Measurements from ENCODE around the gene PPP1R13B. TPM values are rescaled to one million over a fixed set of nuclear protein-coding genes. Genes with fewer than 3 reads are reported as not detected.

Gene PPP1R13B
- total RNA-seq, 2 experiments from 2014 or later, result 8.2 to 18.9 TPM

DNA sequence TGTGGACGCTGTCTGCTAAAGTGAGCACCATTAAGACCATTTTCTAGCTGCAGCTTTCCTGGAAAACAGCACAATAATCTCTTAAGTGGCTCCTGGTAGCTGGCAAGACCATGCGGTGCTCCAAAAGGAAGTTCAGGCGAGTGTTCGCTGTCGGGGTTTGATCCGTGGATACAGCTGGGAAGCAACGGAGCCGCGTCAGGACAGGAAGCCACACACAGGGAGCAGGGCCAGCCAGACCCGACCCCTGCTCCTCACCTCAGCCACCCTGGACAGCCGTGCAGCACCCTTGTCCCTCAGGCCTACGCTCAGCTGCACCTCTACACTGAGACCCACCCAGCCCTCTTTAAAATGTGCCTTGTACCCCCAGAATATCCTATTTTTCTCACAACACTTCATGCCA lies 112.4 kb downstream of the PPP1R13B start:
- Histone ChIP-seq H3K4me2 (ENCODE audit: low read length) (no peak overlapping the region), H3K9me2 (ENCODE audit: insufficient read depth, low read length) (no peaks in the 10 kb centered on the region), H3K27ac (ENCODE audit: low read depth, low read length, poor library complexity, severe bottlenecking) (no peak overlapping the region), H3K79me2 (ENCODE audit: insufficient read depth, low read depth, low read length) (no peaks in the 10 kb centered on the region), H3K36me3 (ENCODE audit: insufficient read depth, low read length) (peaks cover 19% of the 10 kb centered on the region), H2AFZ (ENCODE audit: low read length) (no peak overlapping the region), H3K9me3 (ENCODE audit: low read length) (no peaks in the 10 kb centered on the region), H4K20me1 (ENCODE audit: insufficient read depth, low read length) (no peaks in the 10 kb centered on the region), H3K4me3 (ENCODE audit: low read depth, low read length, poor library complexity, severe bottlenecking) (no peak overlapping the region), H3K4me1 (ENCODE audit: insufficient read depth, low read length, poor library complexity, severe bottlenecking) (no peaks in the 10 kb centered on the region)
- POLR2A ChIA-PET, result interaction anchor here (0.6 to 1.6 kb wide), 2 partner anchors 17 to 185 kb away, joined by 3 read pairs; no protein-coding TSS in a partner anchor
- intact Hi-C loops (cut with micrococcal nuclease; ENCODE audit: unreplicated experiment), result no loop called here
- CTCF ChIA-PET (ENCODE audit: unreplicated experiment), result no interaction called here
- no peak for DNase-seq (ENCODE audit: low spot score)
- BruUV-seq (replicated peaks), result no TSS peak
- TF ChIP-seq, protein P1, sequence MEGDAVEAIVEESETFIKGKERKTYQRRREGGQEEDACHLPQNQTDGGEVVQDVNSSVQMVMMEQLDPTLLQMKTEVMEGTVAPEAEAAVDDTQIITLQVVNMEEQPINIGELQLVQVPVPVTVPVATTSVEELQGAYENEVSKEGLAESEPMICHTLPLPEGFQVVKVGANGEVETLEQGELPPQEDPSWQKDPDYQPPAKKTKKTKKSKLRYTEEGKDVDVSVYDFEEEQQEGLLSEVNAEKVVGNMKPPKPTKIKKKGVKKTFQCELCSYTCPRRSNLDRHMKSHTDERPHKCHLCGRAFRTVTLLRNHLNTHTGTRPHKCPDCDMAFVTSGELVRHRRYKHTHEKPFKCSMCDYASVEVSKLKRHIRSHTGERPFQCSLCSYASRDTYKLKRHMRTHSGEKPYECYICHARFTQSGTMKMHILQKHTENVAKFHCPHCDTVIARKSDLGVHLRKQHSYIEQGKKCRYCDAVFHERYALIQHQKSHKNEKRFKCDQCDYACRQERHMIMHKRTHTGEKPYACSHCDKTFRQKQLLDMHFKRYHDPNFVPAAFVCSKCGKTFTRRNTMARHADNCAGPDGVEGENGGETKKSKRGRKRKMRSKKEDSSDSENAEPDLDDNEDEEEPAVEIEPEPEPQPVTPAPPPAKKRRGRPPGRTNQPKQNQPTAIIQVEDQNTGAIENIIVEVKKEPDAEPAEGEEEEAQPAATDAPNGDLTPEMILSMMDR (conservative IDR thresholded peaks at IDR 0.05; ENCODE audit: low read length), result no peak
- TF ChIP-seq EZH2phosphoT487 (IDR thresholded peaks at IDR 0.05; ENCODE audit: borderline replicate concordance, low read depth, low read length), result no peak

DNA sequence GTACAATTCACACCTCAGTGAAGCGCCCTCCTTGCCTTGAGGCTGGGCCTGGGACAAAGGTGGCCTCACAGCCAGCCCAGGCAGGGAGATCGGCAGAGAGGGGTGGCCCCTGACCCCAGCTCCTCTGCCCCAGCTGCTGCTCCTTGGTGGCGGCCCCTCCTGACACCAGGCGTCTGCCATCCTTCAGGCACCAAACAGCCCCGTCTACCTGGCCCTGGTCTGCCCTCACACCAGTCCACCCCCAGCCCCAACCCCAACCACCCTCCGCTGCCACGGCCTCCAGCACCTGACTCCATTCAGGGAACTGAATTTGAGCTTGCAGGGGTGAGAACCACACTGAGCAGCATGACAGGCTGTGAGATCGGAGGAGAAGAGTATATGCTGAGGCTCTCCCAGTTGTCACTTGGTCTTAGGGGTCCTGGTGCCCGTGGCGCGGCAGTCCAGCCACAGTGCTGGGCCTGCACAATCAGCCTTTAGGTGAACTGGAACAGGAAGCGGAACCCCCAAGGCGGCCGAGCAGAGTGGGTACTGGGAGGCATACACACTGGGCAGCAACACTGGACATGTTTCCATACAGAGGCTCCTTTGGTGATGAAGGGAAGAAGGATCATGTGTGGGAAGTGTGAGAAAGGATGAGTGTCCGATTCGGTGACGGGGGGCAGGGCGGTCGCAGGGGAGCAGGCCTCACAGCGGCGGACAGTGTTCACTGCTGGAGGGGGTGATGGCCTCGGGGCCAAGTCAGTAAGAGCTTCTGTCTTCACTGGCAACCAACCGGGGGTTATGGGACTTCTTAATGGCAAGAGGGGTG lies 113.1 kb downstream of the PPP1R13B start:
- H3K27ac ChIP-seq (ENCODE audit: low read depth, low read length, poor library complexity, severe bottlenecking), result no peak overlapping the region
- no peaks in the 10 kb centered on the region for H4K20me1 ChIP-seq (ENCODE audit: insufficient read depth, low read length)
- H2AFZ ChIP-seq (ENCODE audit: low read length), result no peak overlapping the region
- no peaks in the 10 kb centered on the region for H3K79me2 ChIP-seq (ENCODE audit: insufficient read depth, low read depth, low read length)
- TF ChIP-seq, protein P1 (conservative IDR thresholded peaks at IDR 0.05; ENCODE audit: low read length), result no peak
- TF ChIP-seq EZH2phosphoT487 (IDR thresholded peaks at IDR 0.05; ENCODE audit: borderline replicate concordance, low read depth, low read length), result no peak
- no peaks in the 10 kb centered on the region for H3K9me3 ChIP-seq (ENCODE audit: low read length)
- peaks cover 26% of the 10 kb centered on the region for H3K36me3 ChIP-seq (ENCODE audit: insufficient read depth, low read length)
- ChIA-PET CTCF (ENCODE audit: unreplicated experiment) (interaction anchor here (0.6 kb wide), 1 partner anchor 53 kb away, joined by 3 read pairs; no protein-coding TSS in a partner anchor), POLR2A (no interaction called here)
- no peak overlapping the region for H3K4me3 ChIP-seq (ENCODE audit: low read depth, low read length, poor library complexity, severe bottlenecking)
- no TSS peak for BruUV-seq (replicated peaks)
- no peak for DNase-seq (ENCODE audit: low spot score)
- no peaks in the 10 kb centered on the region for H3K4me1 ChIP-seq (ENCODE audit: insufficient read depth, low read length, poor library complexity, severe bottlenecking)
- no peak overlapping the region for H3K4me2 ChIP-seq (ENCODE audit: low read length)
- H3K9me2 ChIP-seq (ENCODE audit: insufficient read depth, low read length), result no peaks in the 10 kb centered on the region
- intact Hi-C loops (cut with micrococcal nuclease; ENCODE audit: unreplicated experiment), result no loop called here

DNA sequence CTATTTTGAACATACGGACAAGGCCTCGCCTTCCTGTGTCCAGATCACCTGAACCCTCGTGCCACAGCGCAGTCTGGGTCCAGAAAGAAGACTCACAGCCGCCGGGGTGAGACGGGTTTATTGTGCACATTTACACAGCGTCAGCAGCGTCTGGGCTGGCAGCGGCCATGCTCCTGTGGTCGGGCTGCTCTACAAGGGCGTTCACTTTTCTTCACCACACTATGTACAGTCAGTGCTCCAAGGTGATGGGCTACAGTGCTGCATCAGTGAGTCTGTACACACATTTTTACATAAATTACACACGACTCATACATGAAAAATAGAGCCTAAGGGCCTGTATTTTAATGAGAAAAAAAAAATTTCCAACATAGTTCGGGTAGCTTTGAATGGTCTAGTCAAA lies 113.7 kb downstream of the PPP1R13B start:
- BruUV-seq (replicated peaks), result no TSS peak
- no peak for DNase-seq (ENCODE audit: low spot score)
- peaks cover 32% of the 10 kb centered on the region for H3K36me3 ChIP-seq (ENCODE audit: insufficient read depth, low read length)
- no peaks in the 10 kb centered on the region for H3K9me3 ChIP-seq (ENCODE audit: low read length)
- ChIA-PET POLR2A (no interaction called here), CTCF (ENCODE audit: unreplicated experiment) (interaction anchor here (0.6 kb wide), 1 partner anchor 52 kb away, joined by 3 read pairs; no protein-coding TSS in a partner anchor)
- H4K20me1 ChIP-seq (ENCODE audit: insufficient read depth, low read length), result no peaks in the 10 kb centered on the region
- H3K4me3 ChIP-seq (ENCODE audit: low read depth, low read length, poor library complexity, severe bottlenecking), result no peak overlapping the region
- no peaks in the 10 kb centered on the region for H3K9me2 ChIP-seq (ENCODE audit: insufficient read depth, low read length)
- no peak for TF ChIP-seq EZH2phosphoT487 (IDR thresholded peaks at IDR 0.05; ENCODE audit: borderline replicate concordance, low read depth, low read length)
- TF ChIP-seq, protein P1 (conservative IDR thresholded peaks at IDR 0.05; ENCODE audit: low read length), result no peak
- H3K4me1 ChIP-seq (ENCODE audit: insufficient read depth, low read length, poor library complexity, severe bottlenecking), result no peaks in the 10 kb centered on the region
- no peaks in the 10 kb centered on the region for H3K79me2 ChIP-seq (ENCODE audit: insufficient read depth, low read depth, low read length)
- no peak overlapping the region for H3K27ac ChIP-seq (ENCODE audit: low read depth, low read length, poor library complexity, severe bottlenecking)
- no peak overlapping the region for H2AFZ ChIP-seq (ENCODE audit: low read length)
- H3K4me2 ChIP-seq (ENCODE audit: low read length), result no peak overlapping the region
- intact Hi-C loops (cut with micrococcal nuclease; ENCODE audit: unreplicated experiment), result no loop called here
